Stomach (tissue), 9 donors: ENCODE measurements around the gene UBR2. TPM values are rescaled to one million over a fixed set of nuclear protein-coding genes. Genes with fewer than 3 reads are reported as not detected.

Experiments used
- DNase-seq, 2 donors: peaks; one replicate each; pipeline versions ENCODE4 v3.0.0 to v3.0.0-alpha.2; 2013 to 2019
- H3K27ac ChIP-seq, 5 donors: fragments of 200-600 bp in 4 of 5; sonication (generic) in 4 of 5; one replicate each; pipeline ENCODE4 v1.5.1; 2013 to 2019; ENCODE audit warnings: mild to moderate bottlenecking in 1 of 5, moderate library complexity in 1 of 5
- H3K27me3 ChIP-seq, 3 donors: fragments of 200-600 bp; sonication (generic); one replicate each; pipeline ENCODE4 v1.5.1; 2017 to 2019; ENCODE audit warnings: mixed run types in 1 of 3
- H3K36me3 ChIP-seq, 4 donors: fragments of 200-600 bp; sonication (generic); 1 replicate in 3 of 4; 2 replicates in 1 of 4; pipeline ENCODE4 v1.5.1; 2016 to 2019
- H3K4me1 ChIP-seq, 4 donors: fragments of 200-600 bp; sonication (generic); one replicate each; pipeline ENCODE4 v1.5.1; 2016 to 2019
- H3K4me3 ChIP-seq, 4 donors: fragments of 200-600 bp; sonication (generic) in 3 of 4; one replicate each; pipeline ENCODE4 v1.5.1; 2016 to 2019; ENCODE audit warnings: mild to moderate bottlenecking in 1 of 4
- H3K9me3 ChIP-seq, 4 donors: fragments of 200-600 bp; sonication (generic); one replicate each; pipeline ENCODE4 v1.5.1; 2016 to 2019
- EP300 ChIP-seq: sonication (generic); formaldehyde crosslinking; IDR thresholded peaks from one replicate; pipeline ENCODE4 v1.6.1; 2017; ENCODE audit warnings: antibody characterized with exemption
- POLR2A ChIP-seq, 4 donors: fragments of 450-650 bp; IDR thresholded peaks; one replicate each; pipeline ENCODE4 v1.6.1; 2016; ENCODE audit warnings: antibody characterized with exemption in 4 of 4, control low read depth in 2 of 4, mild to moderate bottlenecking in 1 of 4, moderate library complexity in 1 of 4
- POLR2AphosphoS5 ChIP-seq, 3 donors: sonication (generic); formaldehyde crosslinking; IDR thresholded peaks; one replicate each; pipeline ENCODE4 v1.6.1; 2016; ENCODE audit warnings: antibody characterized with exemption in 3 of 3
- WGBS, 5 donors: extraction: QIAGEN DNeasy Blood & Tissue Kit in 3 of 5; methylation state at CpG; one replicate each; pipeline versions ENCODE4 v1.1.5 to v1.1.7; 2013 to 2018; 5-methylcytosine and 5-hydroxymethylcytosine counted together
- intact Hi-C: fragments of 100-400 bp; cut with DNase I; formaldehyde crosslinking; loops from one replicate; pipeline ENCODE4 v1.15.1; 2023; ENCODE audit warnings: low total_unique reads
- polyA plus RNA-seq, 3 donors: library from polyadenylated mRNA; stranded (reverse); fragments of 200-250 nt; gene quantifications; one replicate each; pipeline ENCODE4 v1.2.3, GENCODE V29; 2013
- total RNA-seq, 5 donors: library from RNA; depleted of rRNA; stranded (reverse); fragments of >200 nt; gene quantifications; one replicate each; pipeline versions ENCODE4 v1.1.0 to v1.2.3, GENCODE V29; 2014 to 2016
- TF ChIP-seq, protein P1 (sequence below), 7 experiments: fragments of 450-650 bp in 4 of 7; fragments of 200-600 bp in 3 of 7; sonication (generic) in 3 of 7; IDR thresholded peaks; one replicate each; pipeline ENCODE4 v1.5.1; 2016 to 2019; ENCODE audit warnings: antibody characterized with exemption in 7 of 7, control low read depth in 2 of 7, mild to moderate bottlenecking in 1 of 7
- donor health status: healthy with polysubstance abuse.
- donor health status: Bipolar disorder and iron deficiency.
- donor health status: healthy.

UBR2 gene
- total and polyA plus RNA-seq, 8 donors: 5.1 to 57.1 (median 19.8) TPM

DNA sequence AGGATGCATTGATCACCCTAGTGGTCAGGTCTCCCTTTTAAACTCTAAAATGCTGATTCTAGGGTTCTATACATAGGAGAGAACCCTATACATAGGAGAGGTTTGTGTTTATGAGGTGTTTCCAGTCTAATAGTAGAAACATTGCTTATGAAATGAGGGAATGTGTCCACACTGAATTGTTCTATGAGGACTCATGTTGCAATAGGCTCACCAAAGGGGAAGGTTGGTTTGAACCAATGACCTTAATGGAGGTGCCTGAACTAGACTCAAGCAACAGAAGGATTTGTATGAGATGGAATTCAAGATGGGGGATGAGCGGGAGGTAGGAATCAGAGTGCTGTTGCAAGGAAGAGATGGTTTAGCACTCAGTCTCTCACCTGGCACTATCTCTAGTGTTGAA, 33.5 kb upstream of the UBR2 start:
- H3K9me3 ChIP-seq: no peaks in the 10 kb centered on the region
- H3K4me1 ChIP-seq: peaks cover 0 to 3% (median 0%) of the 10 kb centered on the region in 4 donors
- intact Hi-C loops: loop anchor here (10.0 kb wide), 1 partner anchor 275 kb away; no protein-coding TSS in a partner anchor
- H3K27ac ChIP-seq: no peak overlapping the region
- no peak for DNase-seq
- H3K27me3 ChIP-seq: no peaks in the 10 kb centered on the region
- no peak overlapping the region for H3K4me3 ChIP-seq
- no peaks in the 10 kb centered on the region for H3K36me3 ChIP-seq
- no peak for TF ChIP-seq POLR2AphosphoS5 (IDR thresholded peaks at IDR 0.05)
- no peak for TF ChIP-seq POLR2A (IDR thresholded peaks at IDR 0.05)
- no peak for TF ChIP-seq EP300
- TF ChIP-seq, protein P1, sequence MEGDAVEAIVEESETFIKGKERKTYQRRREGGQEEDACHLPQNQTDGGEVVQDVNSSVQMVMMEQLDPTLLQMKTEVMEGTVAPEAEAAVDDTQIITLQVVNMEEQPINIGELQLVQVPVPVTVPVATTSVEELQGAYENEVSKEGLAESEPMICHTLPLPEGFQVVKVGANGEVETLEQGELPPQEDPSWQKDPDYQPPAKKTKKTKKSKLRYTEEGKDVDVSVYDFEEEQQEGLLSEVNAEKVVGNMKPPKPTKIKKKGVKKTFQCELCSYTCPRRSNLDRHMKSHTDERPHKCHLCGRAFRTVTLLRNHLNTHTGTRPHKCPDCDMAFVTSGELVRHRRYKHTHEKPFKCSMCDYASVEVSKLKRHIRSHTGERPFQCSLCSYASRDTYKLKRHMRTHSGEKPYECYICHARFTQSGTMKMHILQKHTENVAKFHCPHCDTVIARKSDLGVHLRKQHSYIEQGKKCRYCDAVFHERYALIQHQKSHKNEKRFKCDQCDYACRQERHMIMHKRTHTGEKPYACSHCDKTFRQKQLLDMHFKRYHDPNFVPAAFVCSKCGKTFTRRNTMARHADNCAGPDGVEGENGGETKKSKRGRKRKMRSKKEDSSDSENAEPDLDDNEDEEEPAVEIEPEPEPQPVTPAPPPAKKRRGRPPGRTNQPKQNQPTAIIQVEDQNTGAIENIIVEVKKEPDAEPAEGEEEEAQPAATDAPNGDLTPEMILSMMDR (IDR thresholded peaks at IDR 0.05): no peak
- 88 to 100% (median 96%) methylated on average over 1 of the region's 1 CpG for WGBS, 5 donors

DNA sequence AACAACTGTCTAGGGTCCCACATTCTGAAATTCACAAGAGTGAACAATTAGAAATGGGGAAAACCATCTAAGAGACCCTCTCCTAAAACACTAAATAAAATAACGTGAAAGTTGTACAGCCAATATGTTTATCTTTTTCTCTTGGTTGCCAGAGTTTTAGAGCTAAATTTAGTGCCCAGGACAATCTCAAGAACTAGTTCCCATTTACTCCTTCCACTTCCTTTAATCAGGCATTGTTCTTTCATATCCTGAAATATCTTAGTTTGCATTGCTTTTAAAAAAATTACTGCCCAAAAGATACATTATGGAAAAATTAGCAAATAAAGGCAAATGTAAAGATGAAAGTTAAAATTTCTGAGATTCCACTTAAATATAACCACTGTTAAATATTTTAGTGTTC, 33.1 kb upstream of the UBR2 start:
- intact Hi-C loops: loop anchor here (10.0 kb wide), 1 partner anchor 276 kb away; no protein-coding TSS in a partner anchor
- Histone ChIP-seq H3K27ac (no peak overlapping the region), H3K4me3 (no peak overlapping the region), H3K9me3 (no peaks in the 10 kb centered on the region), H3K4me1 (peaks cover 0 to 3% (median 0%) of the 10 kb centered on the region in 4 donors), H3K36me3 (no peaks in the 10 kb centered on the region), H3K27me3 (no peaks in the 10 kb centered on the region)
- no peak for DNase-seq
- 25 to 52% (median 39%) methylated on average over 1 of the region's 1 CpG for WGBS, 5 donors
- TF ChIP-seq, protein P1 (IDR thresholded peaks at IDR 0.05): no peak
- TF ChIP-seq POLR2A (IDR thresholded peaks at IDR 0.05): no peak
- no peak for TF ChIP-seq POLR2AphosphoS5 (IDR thresholded peaks at IDR 0.05)
- TF ChIP-seq EP300: no peak

DNA sequence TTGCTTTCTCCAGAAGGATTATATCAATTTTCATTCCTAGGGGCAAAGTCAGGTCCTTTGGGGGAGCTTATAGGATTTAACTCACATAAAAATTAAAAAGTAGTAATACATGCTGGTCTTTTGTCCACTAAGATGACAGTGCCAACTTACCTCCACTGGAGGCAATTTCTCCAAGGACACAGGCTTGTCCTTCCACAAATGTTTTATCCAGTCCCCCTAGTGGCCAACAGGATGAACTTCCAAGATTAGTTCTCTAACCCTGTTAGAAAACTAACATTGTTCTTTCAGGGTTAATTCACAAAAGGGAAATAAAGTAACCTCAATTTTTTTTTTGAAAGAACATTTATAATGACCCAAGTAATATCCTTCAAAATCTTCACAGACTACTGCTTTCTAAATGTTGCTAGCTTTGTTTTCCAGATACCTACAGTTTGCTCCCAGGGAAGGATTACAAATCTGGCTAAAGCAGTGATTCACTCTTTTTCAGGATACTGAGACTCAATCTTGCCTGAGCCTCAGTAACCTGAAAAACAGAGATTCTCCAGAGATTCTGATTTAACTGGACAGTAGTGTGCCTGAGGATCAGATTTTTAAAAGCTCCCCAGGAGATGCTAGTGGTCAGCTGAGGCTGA, 31.7 kb upstream of the UBR2 start:
- Histone ChIP-seq H3K4me1 (peaks cover 0 to 3% (median 0%) of the 10 kb centered on the region in 4 donors), H3K27me3 (no peaks in the 10 kb centered on the region), H3K4me3 (no peak overlapping the region), H3K9me3 (no peaks in the 10 kb centered on the region), H3K27ac (no peak overlapping the region), H3K36me3 (no peaks in the 10 kb centered on the region)
- TF ChIP-seq EP300 (no peak), POLR2AphosphoS5 (IDR thresholded peaks at IDR 0.05) (peak in 1 of 3 donors; percentile 34)
- TF ChIP-seq, protein P1 (IDR thresholded peaks at IDR 0.05): peak in 5 of 7 experiments; percentile 68 to 96 (median 84)
- intact Hi-C loops: loop anchor here (10.0 kb wide), 1 partner anchor 277 kb away; no protein-coding TSS in a partner anchor
- peak in 1 of 2 donors; percentile 79 for DNase-seq

DNA sequence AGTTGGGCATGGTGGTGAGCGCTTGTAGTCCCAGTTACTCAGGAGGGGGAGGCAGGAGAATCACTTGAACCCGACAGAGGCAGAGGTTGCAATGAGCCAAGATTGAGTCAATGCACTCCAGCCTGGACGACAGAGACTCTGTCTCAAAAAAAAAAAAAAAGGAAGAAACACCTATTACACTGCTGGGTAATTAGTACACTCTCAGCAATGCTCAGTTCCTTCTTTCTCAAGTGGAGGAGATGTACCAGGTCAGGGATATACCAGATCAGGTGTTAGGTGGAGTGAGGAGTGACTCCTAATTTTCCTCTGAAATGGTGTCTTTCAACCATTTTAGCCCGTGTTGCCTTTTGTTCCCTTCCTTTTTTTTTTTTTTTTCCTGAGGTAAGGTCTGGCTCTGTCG, 30.0 kb upstream of the UBR2 start:
- no peaks in the 10 kb centered on the region for H3K36me3 ChIP-seq
- WGBS, 5 donors: 80 to 93% (median 81%) methylated on average over 5 of the region's 5 CpGs
- no peaks in the 10 kb centered on the region for H3K27me3 ChIP-seq
- intact Hi-C loops: loop anchor here (10.0 kb wide), 1 partner anchor 279 kb away; no protein-coding TSS in a partner anchor
- no peaks in the 10 kb centered on the region for H3K9me3 ChIP-seq
- no peak overlapping the region for H3K4me3 ChIP-seq
- no peak for DNase-seq
- TF ChIP-seq EP300: no peak
- TF ChIP-seq POLR2AphosphoS5 (IDR thresholded peaks at IDR 0.05): no peak
- TF ChIP-seq, protein P1 (IDR thresholded peaks at IDR 0.05): no peak
- no peak for TF ChIP-seq POLR2A (IDR thresholded peaks at IDR 0.05)
- H3K27ac ChIP-seq: no peak overlapping the region
- peaks cover 0 to 8% (median 0%) of the 10 kb centered on the region in 4 donors for H3K4me1 ChIP-seq
